Nephron (organoid): ENCODE measurements around the gene TSEN2.
"Not testable (repeated sequence)": the region's sequence is repeated elsewhere in the genome, so short reads cannot be mapped to it uniquely, and the experiment has no call there.

Experiments
- H3K27ac Mint-ChIP-seq, 3 experiments: 2 replicates each; pipeline ENCODE4 v1.8.0; 2020; ENCODE audit warnings: mixed read lengths in 3 of 3, mild to moderate bottlenecking in 2 of 3, moderate library complexity in 1 of 3
- H3K27me3 Mint-ChIP-seq: 2 replicates; pipeline ENCODE4 v1.8.0; 2021; ENCODE audit warnings: low read depth, mild to moderate bottlenecking, moderate library complexity, mixed read lengths
- H3K36me3 Mint-ChIP-seq: 2 replicates; pipeline ENCODE4 v1.8.0; 2020; ENCODE audit warnings: low read depth, mixed read lengths
- H3K4me1 Mint-ChIP-seq: 2 replicates; pipeline ENCODE4 v1.8.0; 2020; ENCODE audit warnings: mixed read lengths
- H3K4me3 Mint-ChIP-seq, 3 experiments: 2 replicates each; pipeline ENCODE4 v1.8.0; 2020; ENCODE audit warnings: mild to moderate bottlenecking in 3 of 3, mixed read lengths in 3 of 3, moderate library complexity in 2 of 3
- H3K9me3 Mint-ChIP-seq: 2 replicates; pipeline ENCODE4 v1.8.0; 2020; ENCODE audit warnings: mixed read lengths
- TF ChIP-seq, protein P1 (sequence below), 3 experiments: fragments of 200-600 bp; sonication (generic); IDR thresholded peaks; one replicate each; pipeline ENCODE4 v1.5.0; 2021; ENCODE audit warnings: antibody characterized with exemption in 3 of 3; ENCODE audit not compliant: unreplicated experiment in 3 of 3

Gene TSEN2

DNA sequence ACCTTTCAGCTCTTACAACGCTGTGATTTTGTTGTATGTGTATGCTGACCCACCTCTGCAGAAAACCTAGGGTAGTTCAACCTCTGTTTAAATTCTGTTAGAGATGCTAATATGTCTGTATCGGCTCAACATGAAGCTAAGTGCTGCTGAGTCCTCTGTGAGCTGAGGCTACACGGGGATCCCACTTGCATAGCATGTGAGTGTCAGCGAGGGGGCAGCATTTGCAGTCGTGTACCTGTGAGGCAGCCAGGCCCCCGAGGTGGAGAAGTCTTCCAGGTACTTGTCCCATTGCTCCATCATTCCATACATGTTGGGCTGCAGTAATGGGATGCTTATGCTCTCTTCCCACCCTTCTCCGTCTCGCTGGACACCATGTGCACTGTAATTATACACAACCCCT, 57.3 kb downstream of the TSEN2 start:
- H3K36me3 Mint-ChIP-seq = no peaks in the 10 kb centered on the region
- TF ChIP-seq, protein P1, sequence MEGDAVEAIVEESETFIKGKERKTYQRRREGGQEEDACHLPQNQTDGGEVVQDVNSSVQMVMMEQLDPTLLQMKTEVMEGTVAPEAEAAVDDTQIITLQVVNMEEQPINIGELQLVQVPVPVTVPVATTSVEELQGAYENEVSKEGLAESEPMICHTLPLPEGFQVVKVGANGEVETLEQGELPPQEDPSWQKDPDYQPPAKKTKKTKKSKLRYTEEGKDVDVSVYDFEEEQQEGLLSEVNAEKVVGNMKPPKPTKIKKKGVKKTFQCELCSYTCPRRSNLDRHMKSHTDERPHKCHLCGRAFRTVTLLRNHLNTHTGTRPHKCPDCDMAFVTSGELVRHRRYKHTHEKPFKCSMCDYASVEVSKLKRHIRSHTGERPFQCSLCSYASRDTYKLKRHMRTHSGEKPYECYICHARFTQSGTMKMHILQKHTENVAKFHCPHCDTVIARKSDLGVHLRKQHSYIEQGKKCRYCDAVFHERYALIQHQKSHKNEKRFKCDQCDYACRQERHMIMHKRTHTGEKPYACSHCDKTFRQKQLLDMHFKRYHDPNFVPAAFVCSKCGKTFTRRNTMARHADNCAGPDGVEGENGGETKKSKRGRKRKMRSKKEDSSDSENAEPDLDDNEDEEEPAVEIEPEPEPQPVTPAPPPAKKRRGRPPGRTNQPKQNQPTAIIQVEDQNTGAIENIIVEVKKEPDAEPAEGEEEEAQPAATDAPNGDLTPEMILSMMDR (IDR thresholded peaks at IDR 0.05; ENCODE audit: unreplicated experiment in 3 of 3) = peak in 1 of 3 experiments; percentile 29
- no peaks in the 10 kb centered on the region for H3K27me3 Mint-ChIP-seq
- H3K27ac Mint-ChIP-seq = no peak overlapping the region
- no peaks in the 10 kb centered on the region for H3K9me3 Mint-ChIP-seq
- no peak overlapping the region for H3K4me3 Mint-ChIP-seq
- peaks cover 9% of the 10 kb centered on the region for H3K4me1 Mint-ChIP-seq

DNA sequence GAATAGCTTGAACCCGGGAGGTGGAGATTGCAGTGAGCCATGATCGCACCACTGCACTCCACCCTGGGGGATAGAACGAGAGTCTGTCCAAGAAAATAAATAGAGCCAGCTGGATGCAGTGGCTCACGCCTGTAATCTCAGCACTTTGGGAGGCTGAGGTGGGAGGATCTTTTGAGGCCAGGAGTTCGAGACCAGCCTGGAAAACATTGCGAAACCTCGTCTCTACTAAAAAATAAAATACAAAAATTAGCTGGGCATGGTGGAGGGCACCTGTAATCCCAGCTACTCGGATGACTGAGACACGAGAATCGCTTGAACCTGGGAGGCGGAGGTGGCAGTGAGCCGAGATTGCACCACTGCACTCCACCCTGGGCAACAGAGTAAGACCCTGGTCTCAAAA, 59.2 kb downstream of the TSEN2 start:
- H3K4me3 Mint-ChIP-seq, H3K4me1 Mint-ChIP-seq, H3K9me3 Mint-ChIP-seq, H3K27ac Mint-ChIP-seq, H3K27me3 Mint-ChIP-seq, H3K36me3 Mint-ChIP-seq: not testable (repeated sequence)

DNA sequence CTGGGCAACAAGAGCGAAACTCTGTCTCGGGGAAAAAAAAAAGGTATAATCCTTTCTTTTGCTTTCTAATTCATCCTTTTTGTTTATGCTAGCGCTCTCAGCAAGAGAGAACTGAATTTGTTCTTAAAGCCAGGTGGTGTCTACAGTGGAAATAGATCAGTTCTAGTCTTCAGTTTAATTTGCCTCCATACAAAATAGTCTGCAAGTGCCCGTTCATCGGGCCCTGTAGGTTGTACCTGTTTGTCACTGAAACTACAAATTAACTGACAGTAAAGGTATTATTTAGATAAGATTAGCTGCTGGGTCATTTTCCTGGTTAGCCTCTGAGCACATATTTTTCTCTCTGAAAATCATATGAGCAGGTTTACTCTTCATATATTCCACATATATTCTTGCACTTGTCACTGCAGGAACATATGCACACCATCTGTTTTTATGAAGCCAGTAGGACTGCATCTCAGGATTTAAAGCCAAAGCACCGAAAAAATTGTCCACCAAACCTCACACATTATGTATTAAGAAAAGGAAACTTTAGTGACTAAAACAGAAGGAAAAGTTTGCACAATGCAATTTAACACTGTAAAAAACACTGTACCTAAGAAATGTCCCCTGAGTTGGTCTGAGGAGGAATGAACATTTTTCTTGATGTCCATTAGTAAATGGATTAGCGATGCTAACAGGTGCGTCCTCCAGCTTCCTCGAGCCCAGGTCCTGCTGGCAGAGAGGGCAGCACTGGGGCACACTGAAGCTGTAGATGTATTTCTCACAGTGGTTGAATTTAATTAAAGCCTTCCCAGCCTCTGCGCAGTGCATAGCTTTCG, 60.6 kb downstream of the TSEN2 start:
- Mint-ChIP-seq H3K4me1 (peaks cover 9% of the 10 kb centered on the region), H3K27ac (peak overlapping the region; percentile 48 to 86 (median 76)), H3K36me3 (no peaks in the 10 kb centered on the region), H3K27me3 (no peaks in the 10 kb centered on the region), H3K9me3 (no peaks in the 10 kb centered on the region), H3K4me3 (peak overlapping the region; percentile 46 to 71 (median 55))
- TF ChIP-seq, protein P1 (IDR thresholded peaks at IDR 0.05; ENCODE audit: unreplicated experiment in 3 of 3) = no peak

DNA sequence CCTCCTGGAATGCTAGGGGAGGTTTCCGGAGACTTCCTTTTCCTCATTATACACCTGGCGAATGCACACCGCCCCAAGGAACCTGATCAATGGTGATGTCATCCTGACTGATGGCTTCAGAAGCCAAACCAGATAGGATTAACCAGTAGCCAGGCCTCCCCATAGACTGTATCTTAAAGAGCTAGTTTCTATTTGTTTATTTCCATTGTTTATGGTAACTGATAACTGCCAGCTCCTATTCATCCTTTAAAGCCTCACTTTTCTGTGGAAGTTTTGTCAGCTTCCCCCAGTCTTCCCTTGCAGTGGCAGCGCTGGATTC, 61.2 kb downstream of the TSEN2 start, which contains the start of gene MKRN2OS:
Gene MKRN2OS (minus strand): TSS at position 27 of the 319 bp plus-strand sequence. CDS start 35 bp downstream, outside the sequence.
- peak within 1 kb of the TSS; percentile 46 to 71 (median 55) for H3K4me3 Mint-ChIP-seq
- H3K9me3 Mint-ChIP-seq = no peaks in the 10 kb centered on the region
- no peaks in the 10 kb centered on the region for H3K36me3 Mint-ChIP-seq
- TF ChIP-seq, protein P1 (IDR thresholded peaks at IDR 0.05; ENCODE audit: unreplicated experiment in 3 of 3) = no peak
- H3K27ac Mint-ChIP-seq = peak within 1 kb of the TSS; percentile 48 to 86 (median 76)
- no peaks in the 10 kb centered on the region for H3K27me3 Mint-ChIP-seq
- H3K4me1 Mint-ChIP-seq = peaks cover 9% of the 10 kb centered on the region

DNA sequence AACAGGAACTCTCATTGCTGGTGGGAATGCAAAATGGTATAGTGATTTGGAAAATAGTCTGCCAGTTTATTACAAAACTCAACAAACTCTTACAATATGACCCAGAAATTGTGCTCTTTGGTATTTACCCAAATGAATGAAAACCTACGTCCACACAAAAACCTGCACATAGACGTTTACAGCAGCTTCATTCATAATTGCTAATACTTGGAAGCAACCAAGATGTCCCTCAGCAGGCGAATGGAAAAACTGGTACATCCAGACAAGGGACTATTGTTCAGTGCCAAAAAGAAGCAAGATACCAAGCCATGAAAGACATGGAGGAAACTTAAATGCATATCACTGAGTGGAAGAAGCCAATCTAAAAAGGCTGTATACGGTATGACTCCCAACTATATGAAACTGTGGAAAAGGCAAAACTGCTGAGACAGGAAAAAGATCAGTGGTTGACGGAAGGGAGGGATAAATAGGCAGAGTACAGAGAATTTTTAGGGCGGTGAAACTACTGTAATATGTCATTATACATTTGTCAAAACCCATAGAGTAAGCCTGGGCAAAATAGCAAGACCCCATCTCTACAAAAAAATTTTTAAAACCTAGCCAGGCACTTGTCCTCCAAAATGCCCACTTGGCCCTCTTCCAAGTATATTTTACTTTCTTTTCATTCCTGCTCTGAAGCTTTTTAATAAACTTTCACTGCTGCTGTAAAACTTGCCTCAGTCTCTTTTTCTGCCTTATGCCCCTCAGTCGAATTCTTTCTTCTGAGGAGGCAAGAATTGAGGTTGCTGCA, 65.9 kb downstream of the TSEN2 start:
- H3K27ac Mint-ChIP-seq = no peak overlapping the region
- peaks cover 7% of the 10 kb centered on the region for H3K27me3 Mint-ChIP-seq
- H3K4me3 Mint-ChIP-seq = no peak overlapping the region
- TF ChIP-seq, protein P1 (IDR thresholded peaks at IDR 0.05; ENCODE audit: unreplicated experiment in 3 of 3) = no peak
- H3K4me1 Mint-ChIP-seq = peaks cover 4% of the 10 kb centered on the region
- no peaks in the 10 kb centered on the region for H3K9me3 Mint-ChIP-seq
- H3K36me3 Mint-ChIP-seq = no peaks in the 10 kb centered on the region

DNA sequence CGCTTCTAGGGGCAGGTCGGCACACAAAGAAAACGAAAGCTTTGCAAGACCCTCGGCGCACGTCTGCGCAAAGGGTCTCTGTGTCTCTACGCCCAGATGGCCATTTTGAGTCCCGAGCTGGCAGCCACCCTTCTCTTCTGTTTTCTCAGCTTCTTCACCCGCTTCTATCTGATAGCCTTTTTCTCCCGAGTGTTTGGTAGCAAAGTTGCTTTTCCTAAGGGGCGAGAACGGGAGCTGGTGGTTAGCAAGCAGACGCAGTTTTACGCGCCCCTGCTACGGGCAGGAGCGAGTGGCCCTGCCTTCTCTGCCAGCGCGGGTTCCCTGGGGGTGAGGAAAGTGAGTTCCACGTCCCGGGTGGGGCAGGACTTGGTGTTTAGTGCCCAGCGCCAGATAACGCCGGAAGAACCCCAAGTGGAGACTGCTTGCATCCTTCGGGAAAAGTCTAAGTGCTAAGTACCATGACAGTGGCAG, 69.7 kb downstream of the TSEN2 start:
- Mint-ChIP-seq H3K36me3 (no peaks in the 10 kb centered on the region), H3K27ac (peak overlapping the region in 1 of 3 experiments; percentile 22), H3K9me3 (no peaks in the 10 kb centered on the region), H3K4me3 (peak overlapping the region; percentile 49 to 61 (median 57)), H3K4me1 (peaks cover 16% of the 10 kb centered on the region), H3K27me3 (peaks cover 7% of the 10 kb centered on the region)
- TF ChIP-seq, protein P1 (IDR thresholded peaks at IDR 0.05; ENCODE audit: unreplicated experiment in 3 of 3) = no peak
